HG02610 (cell line): ENCODE data around the gene TUBB4B.

Source experiments
- ATAC-seq: cut with Tn5 transposase; IDR thresholded peaks from one replicate; pipeline ENCODE4 v1.9.1; 2021; ENCODE audit warnings: mild to moderate bottlenecking, moderate library complexity; ENCODE audit not compliant: unreplicated experiment

Gene TUBB4B

DNA sequence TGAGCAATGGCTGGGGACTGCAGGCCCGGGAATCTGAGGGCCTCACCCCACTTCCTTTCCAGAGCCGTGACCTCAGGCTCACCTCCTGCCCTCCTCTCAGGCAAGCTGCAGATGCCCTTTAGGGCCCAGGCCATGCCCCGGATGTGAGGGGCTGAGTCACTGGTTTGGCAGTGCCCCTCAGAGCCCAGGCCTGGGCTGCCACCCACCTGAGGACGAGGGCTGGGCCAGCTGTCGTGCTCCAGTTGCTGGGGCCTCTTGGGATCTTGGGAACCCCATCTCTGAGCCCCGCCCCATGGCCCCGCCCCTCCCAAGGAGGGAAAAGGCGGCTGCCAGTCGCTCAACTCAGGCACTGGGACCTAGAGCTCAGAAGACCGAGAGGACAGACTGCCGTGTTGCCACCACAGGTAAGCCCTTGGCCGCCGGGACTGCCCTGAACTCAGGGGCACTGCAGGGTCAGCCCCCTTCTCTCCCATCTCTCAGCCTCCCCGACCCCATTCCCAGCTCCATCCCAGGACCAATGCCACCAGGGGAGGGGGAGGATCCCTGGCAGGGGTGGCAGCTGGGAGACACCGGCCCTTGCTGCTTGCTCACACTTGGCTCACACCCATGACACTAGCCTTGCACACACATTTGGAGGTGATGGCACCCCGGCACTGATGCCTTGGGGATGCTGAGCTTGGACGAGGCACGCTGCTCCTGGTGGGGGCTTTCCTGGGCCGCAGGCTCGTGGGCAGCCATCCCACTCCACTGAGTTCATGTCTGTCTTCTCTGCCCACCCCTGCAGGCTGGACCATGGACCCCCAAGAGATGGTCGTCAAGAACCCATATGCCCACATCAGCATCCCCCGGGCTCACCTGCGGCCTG lies 16.0 kb upstream of the TUBB4B start, which contains the start of gene CYSRT1:
CYSRT1 (plus strand) TSS at position 345 of the 865 bp plus-strand sequence; CDS start at position 793, 448 bp downstream.
- ATAC-seq, result no peak

DNA sequence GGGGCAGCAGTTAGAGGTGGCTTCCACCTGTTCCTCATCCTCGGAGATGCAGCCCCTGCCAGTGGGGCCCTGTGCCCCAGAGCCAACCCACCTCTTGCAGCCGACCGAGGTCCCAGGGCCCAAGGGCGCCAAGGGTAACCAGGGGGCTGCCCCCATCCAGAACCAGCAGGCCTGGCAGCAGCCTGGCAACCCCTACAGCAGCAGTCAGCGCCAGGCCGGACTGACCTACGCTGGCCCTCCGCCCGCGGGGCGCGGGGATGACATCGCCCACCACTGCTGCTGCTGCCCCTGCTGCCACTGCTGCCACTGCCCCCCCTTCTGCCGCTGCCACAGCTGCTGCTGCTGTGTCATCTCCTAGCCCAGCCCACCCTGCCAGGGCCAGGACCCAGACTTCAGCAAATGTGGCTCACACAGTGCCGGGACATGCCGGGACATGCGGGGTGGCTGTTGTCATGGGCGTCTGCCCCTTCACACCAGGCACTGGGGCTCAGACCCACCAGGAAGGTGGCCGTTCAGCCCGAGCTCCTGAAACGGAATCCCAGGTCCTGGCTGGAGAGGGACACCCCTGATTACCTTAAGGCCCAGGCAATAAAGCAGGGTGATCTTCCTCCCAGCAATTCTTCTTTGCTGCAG lies 15.3 kb upstream of the TUBB4B start:
- no peak for ATAC-seq

DNA sequence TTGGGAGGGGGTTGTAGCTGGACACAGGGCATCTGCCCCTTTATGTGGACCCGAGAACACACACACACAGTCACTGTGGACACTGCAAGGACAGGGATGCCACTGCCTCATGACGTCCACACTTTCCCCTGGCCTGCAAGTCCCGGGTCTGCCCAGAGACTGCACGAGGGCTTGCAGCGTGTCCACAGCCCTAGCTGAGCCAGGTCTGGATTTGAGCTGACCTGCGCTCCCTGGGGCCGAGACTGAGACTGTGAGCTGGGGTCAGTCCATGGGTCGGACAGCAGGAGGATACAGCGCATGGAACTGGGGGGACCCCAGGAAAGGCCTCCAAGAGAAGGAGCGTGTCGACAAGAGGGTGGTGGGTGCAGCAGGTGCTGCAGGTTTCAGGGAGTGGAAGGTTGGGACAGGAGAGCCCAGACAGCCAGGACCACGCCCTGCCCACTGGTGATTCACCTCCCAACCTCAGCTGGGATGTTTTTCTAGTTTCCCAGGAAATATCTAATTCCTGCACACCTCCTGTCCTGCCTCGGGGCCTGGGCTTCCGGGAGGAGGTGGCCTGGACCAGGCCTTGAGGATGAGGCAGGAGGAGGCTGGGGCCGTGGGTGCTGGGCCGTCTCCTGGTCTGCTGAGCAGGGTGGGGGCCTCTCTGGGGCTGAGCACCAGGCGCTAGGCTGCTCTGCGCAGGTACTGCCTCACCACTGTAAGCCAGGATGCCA lies 14.6 kb upstream of the TUBB4B start:
- no peak for ATAC-seq

DNA sequence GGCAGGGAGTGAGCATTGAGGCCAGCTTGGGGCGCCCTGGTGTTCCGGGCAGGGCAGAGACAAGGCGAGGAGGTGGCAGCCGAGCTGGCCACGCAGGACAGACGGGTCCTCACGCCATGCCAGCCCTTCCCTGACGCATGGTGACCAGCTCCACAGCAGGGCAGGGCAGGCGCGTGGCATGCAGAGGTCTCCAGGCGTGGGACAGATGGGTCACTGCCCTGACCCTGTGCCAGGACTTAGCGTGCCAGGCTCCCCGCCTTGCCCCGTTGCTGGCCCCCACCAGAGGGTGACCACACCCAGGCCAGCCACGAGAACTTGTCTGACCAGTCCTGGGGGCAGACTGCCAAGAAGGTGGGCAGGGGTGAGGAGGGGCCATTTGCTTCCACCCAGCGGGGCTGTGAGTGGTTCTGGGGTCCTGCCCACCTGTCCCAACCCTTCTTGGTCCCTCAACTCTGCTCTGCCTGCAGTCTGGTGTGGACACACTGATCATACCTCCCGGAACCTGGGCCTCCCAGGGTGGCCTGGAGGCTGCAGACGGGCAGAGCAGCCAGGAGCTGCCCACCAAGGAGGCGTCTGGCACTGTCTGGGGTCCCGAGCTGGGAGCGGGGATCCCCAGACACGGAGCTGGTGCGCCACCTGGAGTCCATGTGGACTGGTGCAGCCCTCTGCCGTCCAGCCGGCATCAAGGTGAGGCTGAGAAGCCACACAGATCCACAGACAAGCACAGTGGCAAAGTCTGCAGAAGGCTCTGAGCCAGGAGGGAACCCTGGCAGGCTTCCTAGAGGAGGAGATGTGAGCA lies 13.8 kb upstream of the TUBB4B start, which contains the start of gene RNF224:
RNF224 (plus strand) TSS at position 449 of the 799 bp plus-strand sequence. CDS start 834 bp downstream, outside the sequence.
- ATAC-seq, result no peak

DNA sequence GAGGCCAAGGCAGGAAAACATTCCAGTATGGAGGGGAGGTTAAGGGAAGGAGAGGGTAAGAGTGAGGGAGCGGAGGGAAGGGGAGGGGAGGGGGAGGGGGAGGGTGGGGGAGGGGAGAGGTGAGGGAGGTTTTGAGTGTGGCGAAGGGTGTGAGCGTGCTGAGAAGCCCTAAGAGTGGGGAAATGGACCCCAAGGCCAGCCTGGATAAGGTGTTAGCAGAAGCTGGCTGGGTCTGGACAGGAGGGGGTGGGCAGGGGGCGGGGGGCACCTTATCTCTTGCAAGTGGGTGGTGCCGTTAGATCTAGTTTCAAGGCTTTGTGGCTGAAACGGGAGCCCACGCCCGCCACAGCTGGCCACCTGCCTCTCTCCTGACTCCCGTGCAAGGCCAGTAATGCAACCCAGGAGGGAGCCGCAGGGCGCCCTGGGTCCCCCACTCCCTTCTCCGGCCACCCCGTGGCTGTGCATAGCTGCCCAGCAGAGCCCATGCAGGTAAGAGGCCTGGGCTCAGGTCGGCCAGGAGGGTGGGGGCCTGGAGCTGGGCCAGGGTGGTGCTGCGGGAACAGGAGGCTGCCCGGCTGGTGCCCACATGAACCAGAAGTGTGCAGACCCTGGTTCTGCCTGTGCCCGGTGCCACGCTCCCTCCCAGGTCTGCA lies 13.1 kb upstream of the TUBB4B start:
- ATAC-seq, result no peak

DNA sequence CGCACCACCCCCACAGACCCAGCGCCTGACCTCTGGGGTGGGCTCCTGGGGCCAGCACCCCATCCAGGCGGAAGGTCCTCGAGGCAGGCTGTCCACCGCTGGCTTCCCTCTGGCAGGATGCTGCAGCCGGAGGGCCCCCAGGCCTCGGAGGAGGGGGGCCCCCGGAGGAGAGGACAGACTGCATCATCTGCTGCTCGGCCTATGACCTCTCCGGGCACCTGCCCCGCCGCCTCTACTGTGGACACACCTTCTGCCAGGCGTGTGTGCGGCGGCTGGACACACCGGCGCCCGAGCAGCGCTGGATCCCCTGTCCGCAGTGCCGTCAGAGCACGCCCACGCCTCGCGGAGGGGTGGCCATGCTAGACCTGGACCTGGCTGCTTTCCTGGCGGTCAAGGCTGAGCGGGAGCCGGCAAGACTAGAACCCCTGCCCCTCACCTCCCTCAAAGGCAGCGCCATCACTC lies 12.6 kb upstream of the TUBB4B start:
- no peak for ATAC-seq

DNA sequence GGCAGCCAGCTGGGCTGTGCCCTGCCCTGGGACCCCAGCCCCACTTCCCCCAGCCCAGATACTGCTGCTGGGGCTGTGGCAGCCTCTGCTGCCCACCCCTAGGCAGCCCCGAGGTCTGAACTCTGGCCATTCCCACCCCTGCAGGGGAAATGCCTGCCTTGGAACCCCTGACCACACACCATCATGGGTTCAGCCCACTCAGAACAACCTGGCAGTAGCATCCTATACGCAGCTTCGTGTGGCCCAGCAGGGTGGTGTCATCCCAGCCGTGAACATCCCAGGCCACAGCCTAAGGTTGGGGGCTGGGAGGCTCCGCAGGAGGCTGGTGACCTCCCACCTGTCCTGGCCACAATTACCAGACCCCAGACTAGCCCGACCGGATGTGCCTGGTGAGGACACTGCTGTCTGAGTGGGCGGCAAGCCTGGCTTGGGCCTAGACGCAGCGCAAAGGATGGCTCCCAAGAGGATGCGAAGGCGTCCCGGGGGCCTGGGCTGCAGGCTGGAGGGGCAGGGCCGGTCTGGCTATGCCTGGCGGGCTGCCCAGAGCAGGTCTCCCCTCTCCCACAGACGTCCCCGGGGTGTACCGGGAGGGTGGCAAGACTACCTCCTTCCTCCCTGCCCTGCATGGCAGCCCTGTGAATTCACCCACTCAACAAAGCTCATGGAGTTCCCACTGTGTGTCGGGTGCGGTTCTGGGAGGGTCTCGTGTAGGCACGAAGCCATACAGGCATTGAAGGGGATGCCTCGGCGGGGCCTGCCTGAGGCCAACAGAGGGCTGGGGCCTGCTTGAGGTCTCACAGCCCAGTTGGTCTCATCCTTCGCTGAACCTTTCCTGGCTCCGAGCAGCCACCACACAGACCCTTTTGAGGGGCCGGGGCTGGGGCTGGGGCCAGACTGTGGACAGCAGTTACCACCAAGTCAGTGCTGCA lies 11.9 kb upstream of the TUBB4B start:
- no peak for ATAC-seq

DNA sequence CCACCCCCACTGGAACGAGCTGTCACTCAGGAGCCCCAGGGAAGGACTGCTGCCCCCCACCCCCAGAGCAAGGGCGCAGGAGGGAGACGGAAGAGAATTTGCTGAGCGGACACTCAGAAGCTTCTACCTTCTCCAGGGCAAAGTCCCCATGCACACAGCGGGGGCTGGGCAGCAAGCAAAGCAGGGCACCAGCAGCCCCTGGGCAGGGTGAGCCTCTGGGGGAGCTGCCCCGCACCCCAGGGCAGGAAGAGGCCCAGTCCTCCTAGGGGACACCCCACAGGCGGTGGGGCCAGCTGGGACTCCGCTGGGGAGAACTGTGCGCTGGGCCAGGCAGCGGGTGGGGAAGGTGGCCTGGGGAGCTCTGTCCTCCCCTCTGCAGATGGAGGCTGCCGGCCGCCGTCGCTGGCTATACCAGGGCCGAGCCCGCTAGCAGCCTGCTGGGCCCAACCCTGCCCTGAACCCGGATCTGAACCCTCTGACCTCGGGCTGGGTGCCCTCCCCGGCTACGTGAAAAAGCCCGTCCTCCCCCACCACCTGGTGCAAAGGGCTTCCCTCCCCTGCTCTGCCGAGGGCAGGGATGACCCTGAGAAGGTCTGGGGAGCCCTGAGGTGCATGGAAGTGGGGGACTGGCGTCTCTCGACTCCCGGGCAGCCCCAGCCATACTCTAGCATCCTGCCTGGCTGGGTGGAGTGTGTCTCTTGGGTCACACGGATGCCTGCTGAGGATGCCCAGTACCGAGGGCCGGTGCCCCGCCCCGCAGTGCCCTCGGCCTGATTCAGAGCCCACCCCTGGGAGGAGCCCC lies 11.0 kb upstream of the TUBB4B start:
- ATAC-seq, result no peak

DNA sequence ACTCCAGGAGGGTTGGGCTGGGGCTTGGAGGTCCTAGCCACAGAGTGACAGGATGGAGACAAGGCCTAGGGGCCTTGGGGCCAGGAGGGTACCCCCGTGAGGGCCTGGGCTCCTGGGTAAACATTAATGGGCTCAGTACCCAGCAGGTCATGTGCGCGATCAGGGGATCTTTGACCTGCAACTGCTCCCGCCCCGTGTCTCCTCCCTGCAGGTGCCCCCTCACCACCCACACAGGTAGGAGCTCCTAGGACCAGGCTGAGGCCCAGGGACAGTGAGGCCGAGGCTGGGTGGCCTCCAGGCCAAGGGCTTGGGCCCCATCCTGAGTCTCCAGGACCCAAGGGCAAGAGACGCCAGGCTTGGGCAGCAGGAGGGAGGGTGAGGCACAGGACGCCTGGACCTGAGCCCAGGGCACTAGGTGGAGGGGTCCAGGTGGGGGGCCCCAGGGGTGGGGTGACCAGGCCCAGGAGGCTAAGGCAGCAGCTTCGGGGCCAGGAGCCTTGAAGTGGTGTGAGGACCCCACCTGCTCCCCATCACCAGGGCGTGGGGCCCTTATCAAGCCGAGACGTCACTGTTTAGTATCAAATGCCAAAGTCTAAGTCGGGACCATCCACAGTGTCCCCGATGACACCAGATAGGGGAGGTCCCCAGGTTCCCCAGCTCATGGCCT lies 10.2 kb upstream of the TUBB4B start, which contains the start of gene SLC34A3:
SLC34A3 (plus strand) TSS at position 197 of the 667 bp plus-strand sequence. CDS start 802 bp downstream, outside the sequence.
- no peak for ATAC-seq

DNA sequence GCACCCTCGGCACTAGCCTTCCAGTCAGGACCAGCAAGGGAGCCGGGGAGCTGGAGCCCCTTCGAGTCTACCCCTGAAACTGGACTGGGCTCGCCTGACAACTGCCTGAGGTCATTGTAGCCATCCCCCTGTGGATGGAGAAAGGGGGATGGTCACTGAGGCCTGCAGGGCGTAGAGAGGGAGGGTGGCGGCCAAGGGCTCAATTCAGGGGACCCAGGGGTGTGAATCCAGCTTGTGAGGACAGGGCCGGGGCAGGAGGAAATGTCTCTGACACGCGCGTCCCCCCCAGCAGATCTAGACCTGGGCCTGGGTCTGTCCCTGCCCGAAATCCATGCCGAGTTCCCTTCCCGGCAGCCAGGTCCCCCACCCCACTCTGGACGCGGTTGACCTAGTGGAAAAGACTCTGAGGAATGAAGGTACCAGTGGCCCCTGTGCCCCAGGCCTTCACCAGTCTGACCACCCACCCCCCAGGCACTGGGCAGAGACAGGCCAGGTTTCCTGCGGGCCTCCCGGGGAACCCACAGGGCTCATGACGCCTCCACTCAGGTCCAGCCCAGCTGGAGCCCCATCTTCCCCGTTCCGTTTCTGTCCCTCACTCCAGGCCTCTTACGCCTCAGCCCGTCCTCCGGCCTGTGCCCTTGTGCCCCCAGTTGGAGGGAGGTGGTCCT lies 9.6 kb upstream of the TUBB4B start:
- no peak for ATAC-seq

DNA sequence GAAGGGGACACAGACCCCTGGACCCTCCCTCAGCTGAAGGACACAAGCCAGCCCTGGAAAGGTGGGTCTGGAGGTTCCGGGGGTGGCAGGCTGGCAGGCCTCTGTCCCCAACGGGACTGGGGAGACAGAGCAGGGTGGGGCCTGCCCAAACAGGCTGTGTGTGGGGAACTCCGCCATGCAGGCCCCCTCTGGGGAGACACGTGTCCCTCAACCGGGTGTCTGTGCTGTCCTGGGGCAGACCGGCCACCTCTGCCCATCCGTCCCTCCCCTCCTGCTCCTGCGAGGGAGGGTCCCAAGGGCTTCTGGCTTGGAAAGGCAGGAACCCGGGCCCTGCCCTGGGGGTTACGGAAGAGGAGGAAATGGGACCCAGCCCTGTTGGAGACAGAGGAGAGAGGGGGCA lies 9.0 kb upstream of the TUBB4B start:
- no peak for ATAC-seq

DNA sequence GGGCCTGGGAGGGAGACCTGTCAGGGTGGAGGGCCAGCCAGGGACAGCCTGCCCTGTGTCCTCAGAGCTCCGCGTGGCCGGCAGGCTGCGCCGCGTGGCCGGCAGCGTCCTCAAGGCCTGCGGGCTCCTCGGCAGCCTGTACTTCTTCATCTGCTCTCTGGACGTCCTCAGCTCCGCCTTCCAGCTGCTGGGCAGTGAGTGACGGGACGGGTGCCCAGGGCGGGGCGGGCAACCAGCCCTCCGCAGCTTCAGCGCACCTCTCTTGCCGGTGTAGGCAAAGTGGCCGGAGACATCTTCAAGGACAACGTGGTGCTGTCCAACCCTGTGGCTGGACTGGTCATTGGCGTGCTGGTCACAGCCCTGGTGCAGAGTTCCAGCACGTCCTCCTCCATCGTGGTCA lies 8.6 kb upstream of the TUBB4B start:
- no peak for ATAC-seq

DNA sequence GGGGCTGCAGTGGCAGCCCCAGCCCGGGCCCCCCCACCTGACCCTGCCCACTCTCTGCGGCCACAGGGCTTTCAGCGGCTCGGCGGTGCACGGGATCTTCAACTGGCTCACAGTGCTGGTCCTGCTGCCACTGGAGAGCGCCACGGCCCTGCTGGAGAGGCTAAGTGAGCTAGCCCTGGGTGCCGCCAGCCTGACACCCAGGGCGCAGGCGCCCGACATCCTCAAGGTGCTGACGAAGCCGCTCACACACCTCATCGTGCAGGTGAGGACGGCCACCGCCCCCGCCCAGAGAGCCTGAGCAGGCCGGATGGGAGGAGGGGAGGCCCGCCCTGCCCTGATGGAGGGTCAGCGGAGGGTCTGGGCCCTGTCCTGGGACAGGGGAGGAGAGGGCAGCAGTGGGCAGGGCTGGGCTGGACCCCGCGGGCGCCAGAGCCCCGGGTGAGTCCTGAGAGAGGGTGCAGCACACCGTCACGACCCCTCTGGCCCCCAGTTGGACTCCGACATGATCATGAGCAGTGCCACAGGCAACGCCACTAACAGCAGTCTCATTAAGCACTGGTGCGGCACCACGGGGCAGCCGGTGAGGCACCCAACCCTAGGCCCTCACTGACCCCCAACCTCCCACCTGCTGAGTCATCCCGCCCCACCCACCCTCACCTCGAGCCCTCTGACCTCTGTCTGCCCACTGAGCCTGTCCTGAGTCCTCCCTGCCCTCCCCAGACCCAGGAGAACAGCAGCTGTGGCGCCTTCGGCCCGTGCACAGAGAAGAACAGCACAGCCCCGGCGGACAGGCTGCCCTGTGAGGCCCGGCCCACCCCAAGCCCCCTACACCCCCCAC lies 7.7 kb upstream of the TUBB4B start:
- no peak for ATAC-seq

DNA sequence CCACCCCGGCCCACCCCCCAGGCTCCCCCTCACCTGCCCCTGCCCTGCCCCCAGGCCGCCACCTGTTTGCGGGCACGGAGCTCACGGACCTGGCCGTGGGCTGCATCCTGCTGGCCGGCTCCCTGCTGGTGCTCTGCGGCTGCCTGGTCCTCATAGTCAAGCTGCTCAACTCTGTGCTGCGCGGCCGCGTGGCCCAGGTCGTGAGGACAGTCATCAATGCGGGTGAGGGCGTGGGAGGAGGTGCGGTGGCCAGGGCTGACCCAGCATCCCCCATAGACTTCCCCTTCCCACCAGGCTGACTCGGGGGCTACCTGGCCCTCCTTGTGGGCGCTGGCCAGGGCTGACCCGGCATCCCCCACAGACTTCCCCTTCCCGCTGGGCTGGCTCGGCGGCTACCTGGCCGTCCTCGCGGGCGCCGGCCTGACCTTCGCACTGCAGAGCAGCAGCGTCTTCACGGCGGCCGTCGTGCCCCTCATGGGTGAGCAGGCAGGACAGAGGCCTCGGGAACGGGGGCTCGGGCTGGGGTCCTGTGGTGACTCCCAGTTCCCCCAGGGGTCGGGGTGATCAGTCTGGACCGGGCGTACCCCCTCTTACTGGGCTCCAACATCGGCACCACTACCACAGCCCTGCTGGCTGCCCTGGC lies 6.9 kb upstream of the TUBB4B start:
- no peak for ATAC-seq

DNA sequence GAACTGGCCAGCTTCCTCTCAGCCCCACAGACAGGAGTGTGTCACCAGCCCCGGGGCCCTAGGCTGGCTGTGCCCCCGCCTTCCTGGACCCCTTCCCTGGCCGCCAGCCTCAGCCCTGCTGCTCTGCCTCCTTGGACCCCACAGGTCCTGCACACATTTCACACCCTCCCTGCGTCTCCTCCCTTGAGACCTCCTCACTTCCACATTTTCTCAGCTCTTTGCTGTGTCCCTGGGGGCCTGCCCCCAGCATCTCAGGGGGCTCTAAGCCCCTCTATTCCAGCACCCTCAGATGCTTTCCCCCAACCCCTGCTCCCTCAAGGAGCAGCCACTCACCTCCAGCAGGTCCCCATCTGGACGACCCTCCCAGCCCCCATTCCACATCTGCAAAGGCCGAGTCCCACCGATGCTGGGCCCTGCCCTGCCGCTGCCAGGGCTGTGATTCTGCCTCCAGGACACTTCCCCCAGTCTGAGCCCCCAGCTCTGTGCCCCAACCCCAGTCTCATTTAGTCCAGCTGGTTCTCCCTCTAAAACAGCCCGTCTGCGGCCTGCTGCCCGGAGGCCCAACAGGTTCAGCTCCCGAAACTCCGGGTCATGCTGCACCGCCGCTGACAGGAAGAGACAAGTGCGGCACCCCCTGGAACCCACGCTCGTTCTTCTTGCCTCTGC lies 6.2 kb upstream of the TUBB4B start:
- no peak for ATAC-seq
